ENCODE data around the gene STAP2.

STAP2 gene

DNA sequence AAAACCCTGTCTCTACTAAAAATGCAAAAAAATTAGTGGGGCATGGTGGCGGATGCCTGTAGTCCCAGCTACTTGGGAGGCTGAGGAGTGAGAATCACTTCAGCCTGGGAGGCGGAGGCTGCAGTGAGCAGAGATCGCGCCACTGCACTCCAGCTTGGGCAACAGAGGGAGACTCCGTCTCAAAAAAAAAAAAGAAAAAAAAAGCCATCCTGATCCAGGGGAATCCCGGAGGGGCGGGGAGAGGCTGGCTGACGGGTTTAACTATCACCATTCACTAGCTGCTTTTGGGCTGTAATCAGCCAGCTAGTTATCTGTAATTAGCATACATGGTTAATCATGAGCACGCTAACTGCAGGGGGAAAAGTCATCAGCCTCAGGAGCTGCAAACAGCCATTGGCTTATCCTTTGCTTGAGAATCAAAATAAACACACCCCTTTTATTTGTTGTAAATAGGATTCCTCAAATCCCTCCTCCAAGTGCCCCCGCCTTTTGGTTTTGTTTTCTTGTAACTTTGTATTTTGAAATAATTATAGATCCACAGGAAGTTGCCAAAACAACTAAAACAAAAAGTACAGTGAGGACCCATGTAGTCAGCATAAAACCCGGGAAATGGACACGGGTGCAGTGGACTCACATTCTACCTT is 24.7 kb downstream of the STAP2 start:
- TF ChIP-seq, protein P1, sequence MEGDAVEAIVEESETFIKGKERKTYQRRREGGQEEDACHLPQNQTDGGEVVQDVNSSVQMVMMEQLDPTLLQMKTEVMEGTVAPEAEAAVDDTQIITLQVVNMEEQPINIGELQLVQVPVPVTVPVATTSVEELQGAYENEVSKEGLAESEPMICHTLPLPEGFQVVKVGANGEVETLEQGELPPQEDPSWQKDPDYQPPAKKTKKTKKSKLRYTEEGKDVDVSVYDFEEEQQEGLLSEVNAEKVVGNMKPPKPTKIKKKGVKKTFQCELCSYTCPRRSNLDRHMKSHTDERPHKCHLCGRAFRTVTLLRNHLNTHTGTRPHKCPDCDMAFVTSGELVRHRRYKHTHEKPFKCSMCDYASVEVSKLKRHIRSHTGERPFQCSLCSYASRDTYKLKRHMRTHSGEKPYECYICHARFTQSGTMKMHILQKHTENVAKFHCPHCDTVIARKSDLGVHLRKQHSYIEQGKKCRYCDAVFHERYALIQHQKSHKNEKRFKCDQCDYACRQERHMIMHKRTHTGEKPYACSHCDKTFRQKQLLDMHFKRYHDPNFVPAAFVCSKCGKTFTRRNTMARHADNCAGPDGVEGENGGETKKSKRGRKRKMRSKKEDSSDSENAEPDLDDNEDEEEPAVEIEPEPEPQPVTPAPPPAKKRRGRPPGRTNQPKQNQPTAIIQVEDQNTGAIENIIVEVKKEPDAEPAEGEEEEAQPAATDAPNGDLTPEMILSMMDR (conservative IDR thresholded peaks at IDR 0.05; ENCODE audit: control insufficient read depth, insufficient read depth, low read depth, low read length) = no peak
- no peak for DNase-seq (ENCODE audit: low read depth)
- no peak overlapping the region for H3K4me3 ChIP-seq (ENCODE audit: control insufficient read depth, low read depth, low read length)

DNA sequence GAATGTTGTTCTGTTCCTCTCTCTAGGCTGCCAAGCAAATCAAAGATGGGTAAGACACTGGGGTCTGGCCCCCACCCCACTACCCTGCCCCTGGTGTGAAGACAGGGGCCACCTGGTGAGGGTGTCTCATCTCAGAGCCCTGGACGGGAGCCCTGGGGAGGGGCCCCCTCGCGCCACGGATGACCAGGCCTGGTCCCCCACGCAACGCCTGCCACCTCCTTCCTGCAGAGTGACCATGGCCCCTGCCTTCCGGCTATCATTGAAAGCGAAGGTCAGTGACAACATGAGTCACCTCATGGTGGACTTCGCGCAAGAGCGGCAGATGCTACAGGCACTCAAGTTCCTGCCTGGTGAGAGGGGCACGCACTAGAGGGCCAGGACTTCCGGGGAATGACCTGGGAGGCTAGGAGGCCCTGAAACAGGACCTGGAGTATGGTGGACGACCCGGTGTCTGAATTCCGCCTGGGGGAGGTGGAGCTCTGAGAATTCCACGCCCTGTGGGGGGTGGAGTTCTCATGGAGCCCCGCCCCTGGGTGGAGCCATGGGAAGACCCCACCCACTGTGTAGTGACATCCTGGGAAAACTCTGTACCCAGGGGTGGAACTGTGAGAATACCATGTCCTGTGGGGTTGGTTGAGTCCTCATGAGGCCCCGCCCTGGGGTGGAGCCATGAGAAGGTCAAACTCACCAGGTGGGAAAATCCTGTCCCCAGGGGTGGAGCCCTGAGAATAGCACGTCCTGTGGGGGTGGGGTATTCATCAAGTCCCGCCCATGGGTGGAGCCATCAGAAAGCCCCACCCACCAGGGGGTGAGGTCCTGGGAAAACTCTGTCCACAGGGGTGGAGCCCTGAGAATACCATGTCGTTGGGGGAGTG is 28.1 kb downstream of the STAP2 start:
- no peak for DNase-seq (ENCODE audit: low read depth)
- H3K4me3 ChIP-seq (ENCODE audit: control insufficient read depth, low read depth, low read length) = no peak overlapping the region
- TF ChIP-seq, protein P1 (conservative IDR thresholded peaks at IDR 0.05; ENCODE audit: control insufficient read depth, insufficient read depth, low read depth, low read length) = no peak

DNA sequence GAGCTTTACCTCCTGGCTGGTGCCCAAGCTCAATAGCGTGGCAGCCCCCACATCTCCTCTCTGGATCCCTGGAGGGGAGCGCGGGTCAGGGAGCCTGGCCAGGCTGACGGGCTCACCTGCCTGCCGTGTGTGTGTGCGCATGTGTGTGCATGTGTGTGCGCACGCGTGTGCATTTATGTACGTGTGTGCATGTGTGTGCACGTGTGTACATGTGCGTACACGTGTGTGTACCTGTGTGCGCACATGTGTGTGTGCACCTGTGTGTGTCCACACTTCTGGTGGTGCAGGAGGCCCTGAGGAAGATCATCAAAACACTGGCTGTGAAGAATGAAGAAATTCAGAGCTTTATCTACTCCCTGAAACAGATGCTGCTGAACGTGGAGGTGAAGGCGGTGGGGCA is 33.0 kb downstream of the STAP2 start:
- H3K4me3 ChIP-seq (ENCODE audit: control insufficient read depth, low read depth, low read length) = no peak overlapping the region
- TF ChIP-seq, protein P1 (conservative IDR thresholded peaks at IDR 0.05; ENCODE audit: control insufficient read depth, insufficient read depth, low read depth, low read length) = no peak
- DNase-seq (ENCODE audit: low read depth) = no peak

DNA sequence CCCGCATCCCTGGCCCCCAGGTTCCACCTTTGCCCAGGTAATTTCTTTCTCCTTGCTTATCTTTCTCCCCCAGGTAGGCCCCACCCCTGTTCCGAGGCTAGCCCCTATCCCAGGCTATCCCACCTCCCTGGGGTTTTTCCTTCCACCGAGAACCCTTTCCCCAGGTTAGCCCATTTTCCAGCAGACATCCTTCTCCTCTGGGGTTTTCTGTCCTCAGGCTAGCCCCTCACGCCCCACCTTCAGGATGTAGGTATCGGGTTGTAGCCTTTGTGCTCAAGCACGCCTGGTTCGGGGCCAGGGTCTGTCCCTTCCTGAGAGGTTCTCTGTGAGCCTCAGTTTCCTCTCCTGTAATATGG is 33.4 kb downstream of the STAP2 start:
- DNase-seq (ENCODE audit: low read depth) = no peak
- TF ChIP-seq, protein P1 (conservative IDR thresholded peaks at IDR 0.05; ENCODE audit: control insufficient read depth, insufficient read depth, low read depth, low read length) = no peak
- H3K4me3 ChIP-seq (ENCODE audit: control insufficient read depth, low read depth, low read length) = no peak overlapping the region

DNA sequence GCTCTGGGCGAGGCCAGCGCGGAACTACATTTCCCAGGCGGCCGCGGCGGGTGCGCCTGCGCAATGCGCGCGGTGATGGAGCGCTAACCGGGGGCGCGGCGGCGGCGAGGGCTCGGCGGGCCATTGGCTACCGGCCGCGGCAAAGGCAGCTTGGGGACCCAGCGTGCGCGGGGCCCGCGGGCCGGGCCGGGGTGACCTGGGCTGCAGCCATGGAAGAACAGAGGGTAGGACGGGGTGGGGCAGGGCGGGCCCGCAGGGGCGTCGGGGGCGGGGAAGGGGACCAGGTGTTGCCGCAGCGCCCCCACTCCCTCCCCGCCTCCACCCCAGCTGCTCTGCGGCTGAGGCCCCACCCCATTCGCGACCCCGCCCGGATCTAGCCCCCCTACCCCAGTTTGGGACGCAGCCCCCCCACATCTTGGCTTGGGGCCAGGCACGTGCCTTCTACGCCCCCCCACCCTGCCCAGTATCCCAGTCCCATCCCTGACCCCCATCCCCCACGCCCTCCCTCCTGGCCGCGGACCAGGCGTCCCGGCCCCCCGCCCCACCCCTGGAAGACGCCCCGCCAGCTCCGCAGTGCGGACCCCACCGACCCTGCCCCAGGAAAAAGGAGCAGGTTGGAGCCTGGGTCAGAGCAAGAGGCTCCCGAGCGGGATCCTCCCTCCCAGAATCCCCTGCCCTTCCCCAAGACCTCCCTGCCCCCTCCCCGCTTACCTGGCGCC is 33.9 kb downstream of the STAP2 start, which contains the start of gene FSD1:
FSD1 (plus strand) TSS at position 61 of the 719 bp plus-strand sequence; CDS start at position 210, 149 bp downstream.
- peak; percentile 34 for DNase-seq (ENCODE audit: low read depth)
- H3K4me3 ChIP-seq (ENCODE audit: control insufficient read depth, low read depth, low read length) = peak within 1 kb of the TSS; percentile 20

More for the DNA sequence above, 33.9 kb downstream of the STAP2 start, which contains the start of gene FSD1:
- TF ChIP-seq, protein P1 (conservative IDR thresholded peaks at IDR 0.05; ENCODE audit: control insufficient read depth, insufficient read depth, low read depth, low read length) = no peak
